AG04450 (cell line): ENCODE measurements around the gene CSGALNACT2. TPM values are rescaled to one million over a fixed set of nuclear protein-coding genes. Genes with fewer than 3 reads are reported as not detected.

Source experiments
- CTCF ChIA-PET: fragments of 300-600, 350-600 bp; formaldehyde crosslinking; extraction: SDS; loops from one replicate; lab custom pipeline; 2022; ENCODE audit warnings: antibody characterized with exemption, inconsistent platforms; lab: Charles Lee
- POLR2A ChIA-PET: fragments of 350-600 bp; formaldehyde crosslinking; extraction: SDS; loops from one replicate; lab custom pipeline; 2021; ENCODE audit warnings: antibody characterized with exemption, inconsistent platforms; lab: Yijun Ruan, JAX
- DNase-seq: peaks from one replicate; pipeline ENCODE4 v3.0.0-alpha.2; 2011; ENCODE audit warnings: low read depth, low spot score
- H3K27ac ChIP-seq: one replicate; pipeline ENCODE4 v1.5.1; 2012; ENCODE audit warnings: low read depth, low read length, control low read depth
- H3K27me3 ChIP-seq: one replicate; pipeline ENCODE4 v1.6.0; 2012; ENCODE audit warnings: low read length; ENCODE audit not compliant: control insufficient read depth, insufficient read depth
- H3K4me3 ChIP-seq: 2 replicates; pipeline ENCODE4 v1.5.1; 2011; ENCODE audit warnings: mild to moderate bottlenecking, low read depth, low read length, control low read depth
- H3K9me3 ChIP-seq: 2 replicates; pipeline ENCODE4 v1.5.1; 2012; ENCODE audit warnings: low read length; ENCODE audit not compliant: control insufficient read depth, insufficient read depth
- CTCF ChIP-seq: IDR thresholded peaks from 2 replicates; pipeline ENCODE4 v1.5.1; 2011; ENCODE audit warnings: low read depth, low read length, control low read depth, inconsistent platforms
- polyA plus RNA-seq: library from polyadenylated mRNA; depleted of rRNA; stranded (reverse); fragments of >200 nt; gene quantifications from 2 replicates; pipeline ENCODE4 v1.2.3, GENCODE V29; 2011

Gene CSGALNACT2
- polyA plus RNA-seq, 1 experiment, result 23.0 TPM

DNA sequence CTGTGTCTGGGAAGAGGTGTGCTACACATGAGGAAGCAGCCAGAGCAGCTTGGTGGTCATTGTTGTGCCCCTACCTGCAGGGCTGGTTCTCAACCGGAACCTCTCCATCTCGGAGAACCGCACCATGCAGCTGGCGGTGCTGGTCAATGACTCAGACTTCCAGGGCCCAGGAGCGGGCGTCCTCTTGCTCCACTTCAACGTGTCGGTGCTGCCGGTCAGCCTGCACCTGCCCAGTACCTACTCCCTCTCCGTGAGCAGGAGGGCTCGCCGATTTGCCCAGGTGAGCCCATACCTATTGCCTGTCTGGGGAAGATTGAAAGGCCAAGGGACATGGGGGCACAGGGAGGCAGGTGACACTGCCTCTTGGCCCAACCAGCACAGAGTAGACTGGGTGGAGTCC lies 29.3 kb upstream of the CSGALNACT2 start:
- no peak for TF ChIP-seq CTCF
- DNase-seq, result no peak
- Histone ChIP-seq H3K4me3 (no peak overlapping the region), H3K27ac (no peak overlapping the region), H3K27me3 (peaks cover 7% of the 10 kb centered on the region), H3K9me3 (no peaks in the 10 kb centered on the region; the same call in 1 of the 2 replicates)
- POLR2A ChIA-PET, result no interaction called here
- CTCF ChIA-PET, result no interaction called here

- Histone ChIP-seq H3K27ac (no peak overlapping the region), H3K4me3 (no peak overlapping the region), H3K9me3 (no peaks in the 10 kb centered on the region; the same call in 1 of the 2 replicates), H3K27me3 (peaks cover 3% of the 10 kb centered on the region)
- ChIA-PET POLR2A (interaction anchor here (0.6 kb wide), 1 partner anchor 287 kb away, joined by 4 read pairs; no protein-coding TSS in a partner anchor), CTCF (no interaction called here)
- TF ChIP-seq CTCF, result no peak
- no peak for DNase-seq
These were observed 28.5 kb upstream of the CSGALNACT2 start for GRCh38 chr10:43109671-43110249.

DNA sequence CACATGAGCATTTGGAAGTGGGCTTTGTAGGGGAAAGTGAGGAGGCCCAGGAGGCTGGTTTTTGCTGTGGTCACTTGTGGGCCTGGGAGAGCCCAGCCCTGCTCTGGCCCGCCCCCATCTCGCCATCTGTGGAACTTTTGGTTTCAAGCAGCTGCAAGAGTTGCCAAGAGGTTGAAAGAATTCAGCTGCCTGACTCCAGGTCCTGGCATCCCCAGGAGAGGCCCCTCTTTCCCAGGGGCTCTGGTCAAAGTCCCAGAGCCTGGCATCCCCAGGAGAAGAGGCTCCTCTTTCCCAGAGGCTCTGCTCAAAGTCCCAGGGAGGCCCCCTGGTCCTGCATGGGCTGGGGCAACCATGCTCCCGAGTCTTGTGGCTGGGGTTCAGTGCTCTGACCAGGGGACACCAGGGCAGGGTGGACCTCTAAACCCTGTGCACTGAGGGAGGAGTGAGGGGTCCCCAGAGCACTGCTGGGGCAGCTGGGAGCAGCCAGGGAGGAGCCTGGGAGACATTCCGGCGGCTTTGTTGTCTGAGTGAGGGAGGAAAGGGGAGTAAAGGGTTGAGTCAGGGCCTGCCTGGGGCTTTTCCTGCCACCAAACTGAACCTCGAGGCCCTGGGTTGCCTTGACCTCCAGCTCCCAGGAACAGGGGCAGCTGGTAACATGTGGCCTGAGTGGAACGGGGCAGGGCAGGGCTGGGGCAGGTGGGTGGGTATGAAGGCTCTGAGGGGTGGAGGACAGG lies 27.7 kb upstream of the CSGALNACT2 start:
- no peak for DNase-seq
- no peaks in the 10 kb centered on the region; the same call in 1 of the 2 replicates for H3K9me3 ChIP-seq
- CTCF ChIA-PET, result interaction anchor here (0.5 to 0.7 kb wide), 2 partner anchors 245 to 476 kb away, joined by 3 read pairs; no protein-coding TSS in a partner anchor
- POLR2A ChIA-PET, result interaction anchor here (0.6 kb wide), 1 partner anchor 286 kb away, joined by 4 read pairs; no protein-coding TSS in a partner anchor
- no peak overlapping the region for H3K4me3 ChIP-seq
- peak overlapping the region; percentile 31 for H3K27ac ChIP-seq
- no peak for TF ChIP-seq CTCF
- H3K27me3 ChIP-seq, result peaks cover 3% of the 10 kb centered on the region

DNA sequence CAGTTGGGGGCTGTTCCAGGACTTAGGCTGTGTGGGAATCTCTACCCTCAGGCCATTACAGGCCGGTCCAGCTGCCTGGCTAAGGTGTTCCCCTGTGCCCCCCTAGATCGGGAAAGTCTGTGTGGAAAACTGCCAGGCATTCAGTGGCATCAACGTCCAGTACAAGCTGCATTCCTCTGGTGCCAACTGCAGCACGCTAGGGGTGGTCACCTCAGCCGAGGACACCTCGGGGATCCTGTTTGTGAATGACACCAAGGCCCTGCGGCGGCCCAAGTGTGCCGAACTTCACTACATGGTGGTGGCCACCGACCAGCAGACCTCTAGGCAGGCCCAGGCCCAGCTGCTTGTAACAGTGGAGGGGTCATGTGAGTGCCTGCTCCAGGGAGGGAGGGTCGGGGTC lies 27.1 kb upstream of the CSGALNACT2 start:
- ChIA-PET POLR2A (no interaction called here), CTCF (interaction anchor here (0.5 kb wide), 1 partner anchor 475 kb away, joined by 3 read pairs; no protein-coding TSS in a partner anchor)
- no peak for DNase-seq
- H3K4me3 ChIP-seq, result no peak overlapping the region
- H3K9me3 ChIP-seq, result no peaks in the 10 kb centered on the region; the same call in 1 of the 2 replicates
- peaks cover 3% of the 10 kb centered on the region for H3K27me3 ChIP-seq
- TF ChIP-seq CTCF, result no peak
- H3K27ac ChIP-seq, result no peak overlapping the region
